Stomach (tissue), 4 donors: Measurements from ENCODE around the gene GLTP.

ENCODE experiments used
- CTCF ChIP-seq, 7 experiments: fragments of 450-650 bp in 4 of 7; fragments of 200-600 bp in 3 of 7; sonication (generic) in 3 of 7; IDR thresholded peaks; one replicate each; pipeline ENCODE4 v1.5.1; 2016 to 2019; ENCODE audit warnings: antibody characterized with exemption in 7 of 7, control low read depth in 2 of 7, mild to moderate bottlenecking in 1 of 7
- POLR2A ChIP-seq, 4 donors: fragments of 450-650 bp; IDR thresholded peaks; one replicate each; pipeline ENCODE4 v1.6.1; 2016; ENCODE audit warnings: antibody characterized with exemption in 4 of 4, control low read depth in 2 of 4, mild to moderate bottlenecking in 1 of 4, moderate library complexity in 1 of 4
- POLR2AphosphoS5 ChIP-seq, 3 donors: sonication (generic); formaldehyde crosslinking; IDR thresholded peaks; one replicate each; pipeline ENCODE4 v1.6.1; 2016; ENCODE audit warnings: antibody characterized with exemption in 3 of 3

- TF ChIP-seq CTCF (IDR thresholded peaks at IDR 0.05), result no peak
- TF ChIP-seq POLR2A (IDR thresholded peaks at IDR 0.05), result no peak
- TF ChIP-seq POLR2AphosphoS5 (IDR thresholded peaks at IDR 0.05), result no peak
These were observed 1.4 kb upstream of the GLTP start for GRCh38 chr12:109881752-109882151.
